ENCODE results near the gene ATP1B3. TPM values are rescaled to one million over a fixed set of nuclear protein-coding genes. Genes with fewer than 3 reads are reported as not detected.

The ATP1B3 gene
- total RNA-seq, 2 experiments from 2014 or later: 22.2 to 22.5 TPM

DNA sequence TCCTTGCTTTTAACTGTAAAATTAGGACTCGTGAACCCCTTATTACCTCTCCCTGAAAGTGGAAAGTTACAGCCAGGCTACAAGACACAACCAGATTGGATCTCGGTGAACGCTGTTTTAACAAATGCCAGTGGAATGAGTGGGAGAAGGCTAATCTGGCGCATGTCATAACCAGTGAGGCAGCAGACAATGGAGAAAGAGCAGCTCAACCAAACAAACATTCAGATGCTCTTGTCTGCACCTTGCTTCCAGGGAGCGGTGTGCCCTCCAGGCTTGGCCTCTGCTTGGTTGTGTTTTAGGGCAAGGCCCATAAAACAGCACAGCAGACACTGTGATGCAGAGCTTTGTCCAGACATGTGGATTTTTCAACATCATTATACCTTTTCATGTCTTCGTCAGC, 45.9 kb upstream of the ATP1B3 start:
- H3K4me1 Mint-ChIP-seq (ENCODE audit: low read depth): no peaks in the 10 kb centered on the region
- no peaks in the 10 kb centered on the region for H3K36me3 Mint-ChIP-seq (ENCODE audit: low read depth)
- Histone ChIP-seq H3K36me3 (ENCODE audit: insufficient read depth, low read length) (no peaks in the 10 kb centered on the region), H3K9me3 (ENCODE audit: control insufficient read depth in 1 of 2, insufficient read depth in 1 of 2, low read length in 2 of 2) (no peaks in the 10 kb centered on the region), H3K27me3 (ENCODE audit: control insufficient read depth in 1 of 2, insufficient read depth in 2 of 2, low read length in 2 of 2) (no peaks in the 10 kb centered on the region), H3K4me1 (ENCODE audit: insufficient read depth, low read length) (no peaks in the 10 kb centered on the region), H3K27ac (ENCODE audit: low read depth in 1 of 2, low read length in 2 of 2) (no peak overlapping the region), H3K4me3 (ENCODE audit: low read length) (no peak overlapping the region)
- H3K9me3 Mint-ChIP-seq: no peaks in the 10 kb centered on the region
- no peak for DNase-seq
- TF ChIP-seq, protein P1, sequence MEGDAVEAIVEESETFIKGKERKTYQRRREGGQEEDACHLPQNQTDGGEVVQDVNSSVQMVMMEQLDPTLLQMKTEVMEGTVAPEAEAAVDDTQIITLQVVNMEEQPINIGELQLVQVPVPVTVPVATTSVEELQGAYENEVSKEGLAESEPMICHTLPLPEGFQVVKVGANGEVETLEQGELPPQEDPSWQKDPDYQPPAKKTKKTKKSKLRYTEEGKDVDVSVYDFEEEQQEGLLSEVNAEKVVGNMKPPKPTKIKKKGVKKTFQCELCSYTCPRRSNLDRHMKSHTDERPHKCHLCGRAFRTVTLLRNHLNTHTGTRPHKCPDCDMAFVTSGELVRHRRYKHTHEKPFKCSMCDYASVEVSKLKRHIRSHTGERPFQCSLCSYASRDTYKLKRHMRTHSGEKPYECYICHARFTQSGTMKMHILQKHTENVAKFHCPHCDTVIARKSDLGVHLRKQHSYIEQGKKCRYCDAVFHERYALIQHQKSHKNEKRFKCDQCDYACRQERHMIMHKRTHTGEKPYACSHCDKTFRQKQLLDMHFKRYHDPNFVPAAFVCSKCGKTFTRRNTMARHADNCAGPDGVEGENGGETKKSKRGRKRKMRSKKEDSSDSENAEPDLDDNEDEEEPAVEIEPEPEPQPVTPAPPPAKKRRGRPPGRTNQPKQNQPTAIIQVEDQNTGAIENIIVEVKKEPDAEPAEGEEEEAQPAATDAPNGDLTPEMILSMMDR (IDR thresholded peaks at IDR 0.05): no peak
- ChIA-PET POLR2A (no interaction called here), CTCF (no interaction called here)
- H3K27me3 Mint-ChIP-seq: no peaks in the 10 kb centered on the region
- no peak overlapping the region for H3K4me3 Mint-ChIP-seq
- no peak overlapping the region for H3K27ac Mint-ChIP-seq
- ATAC-seq (ENCODE audit: poor library complexity): no peak
- intact Hi-C loops (cut with DNase I, micrococcal nuclease): no loop called here

DNA sequence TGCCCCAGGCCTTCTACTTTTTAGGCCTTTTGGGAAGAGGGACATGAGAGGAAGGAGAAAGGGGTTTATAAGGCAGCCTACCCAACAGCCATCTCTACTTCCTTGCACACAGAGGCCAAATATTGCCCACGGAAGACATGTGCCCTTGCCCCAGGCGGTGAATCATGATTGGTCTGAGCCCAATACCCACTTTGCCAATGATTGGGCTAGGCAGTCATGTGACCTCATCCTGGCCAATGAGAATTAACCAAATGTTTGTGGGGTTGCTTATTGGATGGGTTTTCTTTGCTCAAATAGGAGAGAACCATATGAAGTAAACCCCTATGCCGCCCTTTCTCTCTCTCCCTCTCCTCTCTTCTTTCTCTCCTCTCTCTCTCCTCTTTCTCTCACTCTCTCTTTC, 42.2 kb upstream of the ATP1B3 start:
- DNase-seq: no peak
- H3K27ac Mint-ChIP-seq: no peak overlapping the region
- H3K27me3 ChIP-seq (ENCODE audit: control insufficient read depth in 1 of 2, insufficient read depth in 2 of 2, low read length in 2 of 2): no peaks in the 10 kb centered on the region
- H3K9me3 ChIP-seq (ENCODE audit: control insufficient read depth in 1 of 2, insufficient read depth in 1 of 2, low read length in 2 of 2): no peaks in the 10 kb centered on the region
- H3K27me3 Mint-ChIP-seq: no peaks in the 10 kb centered on the region
- H3K4me3 ChIP-seq (ENCODE audit: low read length): no peak overlapping the region
- intact Hi-C loops (cut with DNase I, micrococcal nuclease): no loop called here
- ChIA-PET POLR2A (no interaction called here), CTCF (no interaction called here)
- H3K4me1 ChIP-seq (ENCODE audit: insufficient read depth, low read length): no peaks in the 10 kb centered on the region
- no peak overlapping the region for H3K27ac ChIP-seq (ENCODE audit: low read depth in 1 of 2, low read length in 2 of 2)
- ATAC-seq (ENCODE audit: poor library complexity): no peak
- TF ChIP-seq, protein P1 (IDR thresholded peaks at IDR 0.05): no peak
- no peaks in the 10 kb centered on the region for H3K36me3 ChIP-seq (ENCODE audit: insufficient read depth, low read length)
- no peak overlapping the region for H3K4me3 Mint-ChIP-seq
- no peaks in the 10 kb centered on the region for H3K4me1 Mint-ChIP-seq (ENCODE audit: low read depth)
- no peaks in the 10 kb centered on the region for H3K36me3 Mint-ChIP-seq (ENCODE audit: low read depth)
- no peaks in the 10 kb centered on the region for H3K9me3 Mint-ChIP-seq

DNA sequence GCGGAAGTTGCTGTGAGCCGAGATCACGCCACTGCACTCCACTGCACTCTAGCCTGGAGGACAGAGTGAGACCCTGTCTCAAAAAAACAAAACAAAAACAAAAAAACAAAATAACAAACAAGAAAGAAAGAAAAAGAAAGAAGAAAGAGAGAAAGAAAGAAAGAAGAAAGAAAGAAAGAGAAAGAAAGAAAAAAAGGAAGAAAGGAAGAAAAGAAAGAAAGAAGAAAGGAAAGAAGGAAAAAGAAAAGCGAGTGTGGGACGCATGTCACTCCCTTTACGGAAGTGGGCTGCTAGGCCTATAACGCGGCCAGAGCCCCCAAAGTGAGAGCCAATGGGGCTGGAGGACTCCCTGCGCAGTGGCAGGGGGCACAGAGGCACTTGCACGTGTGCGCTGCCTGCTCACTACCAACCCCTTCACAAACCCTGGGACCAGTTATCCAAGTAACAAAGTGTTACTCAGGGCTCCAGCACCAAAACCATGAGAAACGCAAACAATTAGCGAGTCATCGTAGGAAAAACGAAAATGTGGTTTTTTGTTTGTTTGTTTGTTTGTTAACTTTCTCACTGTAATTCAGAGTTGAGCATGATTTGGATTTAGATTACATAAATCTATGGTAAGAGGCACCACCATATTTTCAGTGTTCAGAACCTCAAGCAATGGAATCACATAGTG, 40.8 kb upstream of the ATP1B3 start:
- intact Hi-C loops (cut with DNase I, micrococcal nuclease): no loop called here

More for the DNA sequence above, 40.8 kb upstream of the ATP1B3 start:
- Mint-ChIP-seq H3K27me3 (no peaks in the 10 kb centered on the region), H3K4me1 (ENCODE audit: low read depth) (no peaks in the 10 kb centered on the region), H3K4me3 (no peak overlapping the region), H3K27ac (no peak overlapping the region), H3K9me3 (no peaks in the 10 kb centered on the region), H3K36me3 (ENCODE audit: low read depth) (no peaks in the 10 kb centered on the region)
- Histone ChIP-seq H3K36me3 (ENCODE audit: insufficient read depth, low read length) (no peaks in the 10 kb centered on the region), H3K27me3 (ENCODE audit: control insufficient read depth in 1 of 2, insufficient read depth in 2 of 2, low read length in 2 of 2) (no peaks in the 10 kb centered on the region), H3K4me1 (ENCODE audit: insufficient read depth, low read length) (no peaks in the 10 kb centered on the region), H3K27ac (ENCODE audit: low read depth in 1 of 2, low read length in 2 of 2) (no peak overlapping the region), H3K4me3 (ENCODE audit: low read length) (no peak overlapping the region), H3K9me3 (ENCODE audit: control insufficient read depth in 1 of 2, insufficient read depth in 1 of 2, low read length in 2 of 2) (no peaks in the 10 kb centered on the region)
- DNase-seq (no peak), ATAC-seq (ENCODE audit: poor library complexity) (no peak)
- ChIA-PET CTCF (no interaction called here), POLR2A (no interaction called here)
- TF ChIP-seq, protein P1 (IDR thresholded peaks at IDR 0.05): no peak
